Stimulated activated CD4-positive, alpha-beta T cell treated with anti-CD3 and anti-CD28 coated beads, TNF-alpha, amount 100 ng/mL, for 48 hours (primary cell): ENCODE data around the gene PRPSAP2.
A peak's percentile ranks its signal among the peaks of the same experiment; 100 is the strongest.
"Not testable (repeated sequence)": the region's sequence is repeated elsewhere in the genome, so short reads cannot be mapped to it uniquely, and the experiment has no call there.

Experiments
- DNase-seq, 3 donors: peaks; one replicate each; pipeline ENCODE4 v3.0.0-alpha.2; 2020; ENCODE audit warnings: low read depth in 3 of 3

The PRPSAP2 gene

GRCh38 chr17:18944646-18945045, 86.7 kb downstream of the PRPSAP2 start:
- no peak for DNase-seq

GRCh38 chr17:18946536-18946935, 88.6 kb downstream of the PRPSAP2 start:
- DNase-seq: no peak

- DNase-seq: no peak
These were observed 89.9 kb downstream of the PRPSAP2 start for GRCh38 chr17:18947866-18948265.

GRCh38 chr17:18948476-18949006, 90.6 kb downstream of the PRPSAP2 start:
- DNase-seq: no peak

- no peak for DNase-seq
These were observed 91.6 kb downstream of the PRPSAP2 start for GRCh38 chr17:18949566-18949965.

GRCh38 chr17:18950346-18950745, 92.4 kb downstream of the PRPSAP2 start:
- no peak for DNase-seq

GRCh38 chr17:18950944-18951905, 93.3 kb downstream of the PRPSAP2 start:
- no peak for DNase-seq

GRCh38 chr17:18951941-18952842, 94.3 kb downstream of the PRPSAP2 start, which contains the start of gene SLC5A10:
Gene SLC5A10, plus strand, starts transcription at chr17:18952165. Its CDS starts 41 bp downstream, at chr17:18952206.
- DNase-seq: no peak

- DNase-seq: no peak
These were observed 95.3 kb downstream of the PRPSAP2 start for GRCh38 chr17:18953231-18953728.

- no peak for DNase-seq
These were observed 96.4 kb downstream of the PRPSAP2 start for GRCh38 chr17:18954321-18954720.

- no peak for DNase-seq
These were observed 97.1 kb downstream of the PRPSAP2 start for GRCh38 chr17:18955009-18955408.

- not testable (repeated sequence) for DNase-seq
These were observed 98.1 kb downstream of the PRPSAP2 start for GRCh38 chr17:18956021-18956420.

GRCh38 chr17:18956581-18956980, 98.7 kb downstream of the PRPSAP2 start:
- DNase-seq: no peak

- DNase-seq: no peak
These were observed 99.9 kb downstream of the PRPSAP2 start for GRCh38 chr17:18957831-18958230.

- DNase-seq: no peak
These were observed 100.7 kb downstream of the PRPSAP2 start for GRCh38 chr17:18958611-18959010.

GRCh38 chr17:18959071-18959844, 101.3 kb downstream of the PRPSAP2 start:
- no peak for DNase-seq

- no peak for DNase-seq
These were observed 101.9 kb downstream of the PRPSAP2 start for GRCh38 chr17:18959845-18960240.

GRCh38 chr17:18960241-18960665, 102.3 kb downstream of the PRPSAP2 start:
- no peak for DNase-seq

GRCh38 chr17:18960803-18961511, 103.0 kb downstream of the PRPSAP2 start:
- peak; percentile 53 to 84 (median 74) for DNase-seq
